GM21619 (cell line): ENCODE results near the gene C22orf23.

Source experiments
- ATAC-seq: cut with Tn5 transposase; IDR thresholded peaks from one replicate; pipeline ENCODE4 v1.9.1; 2021; ENCODE audit not compliant: unreplicated experiment

C22orf23 gene

GRCh38 chr22:37926771-37927636 lies 26.4 kb downstream of the C22orf23 start:
- no peak for ATAC-seq

- ATAC-seq: no peak
Measured at GRCh38 chr22:37926358-37926757, 27.0 kb downstream of the C22orf23 start.

GRCh38 chr22:37925767-37926166 lies 27.6 kb downstream of the C22orf23 start:
- no peak for ATAC-seq

DNA sequence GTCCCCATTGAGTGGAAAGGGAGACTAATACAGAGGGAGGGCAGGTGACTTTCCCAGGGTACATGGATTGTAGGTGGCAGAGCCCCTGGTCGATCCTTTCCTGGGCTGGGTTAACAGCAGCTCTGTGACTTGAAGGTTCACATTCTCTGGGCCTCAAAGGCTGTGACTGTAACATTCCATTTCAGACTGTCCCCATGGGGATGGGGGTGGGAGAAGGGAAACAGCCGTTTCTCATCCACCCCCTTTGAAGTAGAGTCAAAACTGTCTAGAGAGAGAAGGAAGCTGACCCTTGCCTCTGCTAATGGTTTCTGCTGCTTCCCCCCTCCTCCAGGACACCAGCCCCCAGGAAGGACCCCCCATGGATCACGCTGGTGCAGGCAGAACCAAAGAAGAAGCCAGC lies 28.1 kb downstream of the C22orf23 start:
- ATAC-seq: no peak

- ATAC-seq: no peak
Measured at GRCh38 chr22:37924386-37925065, 28.9 kb downstream of the C22orf23 start.

GRCh38 chr22:37923927-37924326 lies 29.5 kb downstream of the C22orf23 start:
- no peak for ATAC-seq

DNA sequence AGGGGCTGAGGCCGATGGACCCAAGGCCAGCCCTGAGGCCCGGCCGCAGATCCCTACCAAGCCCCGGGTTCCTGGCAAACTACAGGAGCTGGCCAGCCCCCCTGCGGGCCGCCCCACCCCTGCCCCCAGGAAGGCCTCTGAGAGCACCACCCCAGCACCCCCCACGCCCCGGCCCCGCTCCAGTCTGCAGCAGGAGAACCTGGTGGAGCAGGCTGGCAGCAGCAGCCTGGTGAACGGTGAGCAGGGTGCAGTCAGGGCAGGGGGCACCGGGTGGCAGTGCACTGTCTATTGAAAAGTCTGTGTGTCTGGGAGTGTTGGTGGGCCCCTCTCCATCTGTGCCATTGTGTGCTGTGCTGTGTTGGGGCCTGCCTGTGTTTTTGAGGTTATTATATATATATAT lies 31.2 kb downstream of the C22orf23 start:
- ATAC-seq: no peak

GRCh38 chr22:37920126-37920525 lies 33.3 kb downstream of the C22orf23 start:
- ATAC-seq: no peak

DNA sequence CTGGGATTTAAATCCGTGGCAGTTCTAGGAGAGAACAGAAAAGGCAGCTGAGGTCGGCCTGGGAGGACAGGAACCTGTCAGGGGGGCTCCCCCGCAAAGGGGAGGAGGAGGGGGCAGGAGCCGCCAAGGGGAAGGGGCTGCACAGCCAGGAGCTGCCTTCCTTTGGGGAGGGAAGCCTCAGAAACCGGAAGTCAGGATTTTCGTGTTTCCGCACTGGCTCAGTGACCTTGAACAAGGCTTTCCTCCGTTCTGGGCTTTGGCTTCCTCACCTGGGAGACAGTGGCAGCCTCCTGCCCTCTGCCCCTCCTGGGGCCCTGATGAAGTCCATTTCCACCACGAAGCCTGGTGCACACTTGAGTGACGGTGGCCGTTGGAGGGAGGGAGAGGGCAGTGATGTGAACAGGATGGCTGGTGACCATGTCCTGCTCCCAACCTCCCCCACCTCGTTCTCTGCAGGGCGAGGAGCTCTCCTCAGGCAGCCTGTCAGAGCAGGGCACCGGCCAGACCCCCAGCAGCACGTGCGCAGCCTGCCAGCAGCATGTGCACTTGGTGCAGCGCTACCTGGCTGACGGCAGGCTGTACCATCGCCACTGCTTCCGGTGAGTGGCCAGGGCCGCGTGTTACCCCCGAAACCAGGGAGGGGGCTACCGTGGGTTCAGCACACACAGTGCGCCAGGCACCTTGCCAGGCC lies 34.7 kb downstream of the C22orf23 start:
- ATAC-seq: no peak

DNA sequence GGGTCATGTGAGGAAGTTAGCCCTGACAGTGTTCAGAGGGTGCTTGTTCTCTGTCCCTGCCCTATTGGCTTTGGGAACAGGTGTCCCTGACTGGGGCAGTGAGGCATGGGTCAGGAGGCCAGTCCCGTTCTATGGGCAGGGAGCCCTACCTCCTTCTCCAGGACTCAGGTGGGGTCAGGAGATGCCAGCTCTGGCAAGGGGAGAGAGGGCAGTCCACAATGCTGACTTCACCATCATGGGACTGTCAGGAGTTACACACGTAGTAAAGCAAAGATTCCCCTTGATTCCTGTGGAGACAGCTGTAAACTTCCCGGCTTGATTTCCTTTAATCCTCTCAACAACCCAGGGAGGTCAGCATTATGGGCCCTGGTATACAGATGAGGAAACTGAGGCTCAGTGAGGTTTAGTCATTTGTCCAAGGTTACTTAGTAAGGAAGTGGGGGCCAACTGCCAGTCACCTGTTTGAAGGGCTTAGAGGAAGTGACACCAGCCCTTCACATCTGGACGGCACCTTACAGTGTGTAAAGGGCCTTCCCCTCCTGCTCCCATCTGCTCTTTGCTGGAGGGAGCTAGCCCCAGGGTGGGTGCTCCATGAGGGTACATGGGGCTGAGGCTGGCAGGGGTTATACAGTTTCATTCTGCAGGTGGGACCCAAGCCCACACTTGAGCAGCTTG lies 35.4 kb downstream of the C22orf23 start:
- ATAC-seq: no peak

DNA sequence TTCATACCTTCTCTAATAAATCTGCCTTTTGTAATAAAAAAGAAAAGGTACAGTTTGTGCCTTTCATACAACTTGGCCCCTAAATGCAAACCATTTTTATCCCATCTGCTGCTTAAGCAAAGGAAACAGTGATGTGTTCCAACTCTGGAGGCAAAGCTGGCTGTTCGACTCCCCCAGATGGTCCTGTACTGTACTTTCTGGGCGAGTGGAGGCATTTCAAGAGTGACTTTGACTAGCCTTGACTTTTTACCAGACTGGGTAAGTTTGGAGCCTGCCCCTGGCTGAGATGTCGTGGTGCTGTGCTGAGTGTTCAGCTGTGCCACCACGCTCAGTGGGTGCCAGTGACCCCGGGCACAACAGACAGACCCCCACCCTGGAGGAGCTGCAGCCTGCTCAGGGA lies 37.1 kb downstream of the C22orf23 start:
- no peak for ATAC-seq

DNA sequence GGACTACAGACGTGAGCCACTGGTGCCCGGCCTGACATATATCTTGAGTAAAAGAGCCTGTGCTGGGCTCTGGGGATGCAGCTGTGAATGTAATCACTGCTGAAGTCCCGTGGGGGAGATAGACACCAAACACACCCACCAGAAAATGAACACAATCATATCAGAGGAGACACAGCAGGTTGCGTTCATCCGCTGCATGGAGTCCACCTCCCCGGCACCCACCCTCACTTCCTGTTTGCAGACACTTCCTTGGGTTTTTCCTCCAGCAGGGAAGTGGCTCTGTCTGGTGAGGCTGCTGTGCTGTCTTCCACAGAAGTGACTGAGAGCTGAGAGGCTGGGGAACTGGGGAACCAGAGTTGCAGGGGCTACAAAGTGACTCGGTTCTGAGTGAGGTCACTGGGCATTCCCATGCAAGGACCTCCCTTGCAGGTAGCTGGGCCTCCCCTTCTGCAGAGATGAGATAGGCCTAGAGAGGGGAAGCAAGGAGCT lies 40.1 kb downstream of the C22orf23 start:
- no peak for ATAC-seq

DNA sequence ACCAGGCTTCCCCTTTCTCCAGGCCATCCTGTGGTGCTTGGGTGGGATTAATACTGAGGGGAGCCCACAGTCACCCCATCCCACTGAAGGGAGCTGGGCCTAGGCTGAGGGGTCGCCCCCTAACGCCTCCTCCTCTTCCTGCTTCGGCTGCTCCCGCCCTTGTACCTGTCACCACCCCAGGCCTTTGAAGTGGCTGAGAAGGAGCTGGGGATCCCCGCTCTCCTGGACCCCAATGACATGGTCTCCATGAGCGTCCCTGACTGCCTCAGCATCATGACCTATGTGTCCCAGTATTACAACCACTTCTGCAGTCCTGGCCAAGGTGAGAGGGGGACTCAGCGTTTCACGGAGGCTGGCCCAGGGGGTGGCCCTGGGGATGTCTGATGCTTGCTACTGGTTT lies 41.2 kb downstream of the C22orf23 start:
- no peak for ATAC-seq

DNA sequence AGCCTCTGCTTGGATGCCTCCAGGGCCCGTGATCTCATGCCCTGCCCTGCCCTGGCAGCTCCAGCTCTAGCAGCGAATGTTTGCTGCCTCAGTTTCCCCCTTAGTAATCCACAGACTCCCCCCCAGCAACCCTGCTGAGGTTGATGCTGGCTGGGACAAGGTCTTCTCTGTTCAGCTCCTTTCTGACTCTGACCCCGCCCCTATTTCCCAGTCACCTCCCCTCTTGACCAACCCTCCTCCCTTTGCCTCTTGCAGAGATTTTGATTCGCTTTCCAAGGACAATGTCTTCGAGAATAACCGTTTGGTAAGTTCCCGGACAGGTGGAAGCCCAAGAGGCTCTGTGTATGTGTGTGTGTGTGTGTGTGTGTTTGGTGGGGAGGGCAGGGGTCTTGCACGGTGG lies 41.7 kb downstream of the C22orf23 start:
- ATAC-seq: no peak

DNA sequence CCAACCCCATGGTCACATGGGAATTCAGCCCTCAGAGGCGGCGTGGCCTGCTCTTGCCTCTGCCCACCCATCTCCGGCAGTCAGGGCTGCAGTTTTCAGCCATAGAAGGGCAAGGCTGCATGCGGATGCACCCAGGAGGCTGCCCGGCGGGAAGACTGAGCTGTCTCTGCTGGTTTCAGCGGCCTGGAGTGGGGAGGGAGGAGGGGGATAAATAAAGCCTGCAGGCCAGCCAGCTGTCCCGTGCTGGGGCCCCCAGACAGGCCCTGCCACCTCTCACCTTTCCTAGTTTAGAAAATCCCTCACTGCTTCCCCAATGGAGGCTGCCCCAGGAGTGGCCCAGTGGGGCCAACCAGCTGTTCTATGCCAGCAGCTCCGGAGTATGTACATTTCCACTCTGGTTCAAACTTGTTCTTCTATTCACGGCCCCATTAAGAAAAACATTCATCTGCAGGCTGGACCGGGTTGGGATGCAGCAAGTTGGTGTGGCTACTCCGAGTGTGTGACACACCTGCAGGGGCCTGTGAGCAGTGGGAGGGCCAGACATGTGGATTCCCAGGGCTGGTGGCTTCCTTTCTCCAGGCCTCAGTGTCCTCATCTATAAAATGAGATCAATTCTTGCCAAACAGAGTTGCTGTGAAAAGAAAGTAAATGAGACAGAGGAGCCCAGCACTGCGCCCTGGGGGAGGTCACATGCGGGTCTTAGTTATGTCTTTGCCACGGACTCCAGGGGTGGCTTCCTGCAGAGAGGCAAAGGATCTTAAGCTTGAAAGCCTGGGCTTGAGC lies 42.3 kb downstream of the C22orf23 start:
- ATAC-seq: no peak

- ATAC-seq: no peak
Measured at GRCh38 chr22:37909766-37910165, 43.6 kb downstream of the C22orf23 start.

GRCh38 chr22:37907036-37907954 lies 46.1 kb downstream of the C22orf23 start:
- ATAC-seq: no peak

DNA sequence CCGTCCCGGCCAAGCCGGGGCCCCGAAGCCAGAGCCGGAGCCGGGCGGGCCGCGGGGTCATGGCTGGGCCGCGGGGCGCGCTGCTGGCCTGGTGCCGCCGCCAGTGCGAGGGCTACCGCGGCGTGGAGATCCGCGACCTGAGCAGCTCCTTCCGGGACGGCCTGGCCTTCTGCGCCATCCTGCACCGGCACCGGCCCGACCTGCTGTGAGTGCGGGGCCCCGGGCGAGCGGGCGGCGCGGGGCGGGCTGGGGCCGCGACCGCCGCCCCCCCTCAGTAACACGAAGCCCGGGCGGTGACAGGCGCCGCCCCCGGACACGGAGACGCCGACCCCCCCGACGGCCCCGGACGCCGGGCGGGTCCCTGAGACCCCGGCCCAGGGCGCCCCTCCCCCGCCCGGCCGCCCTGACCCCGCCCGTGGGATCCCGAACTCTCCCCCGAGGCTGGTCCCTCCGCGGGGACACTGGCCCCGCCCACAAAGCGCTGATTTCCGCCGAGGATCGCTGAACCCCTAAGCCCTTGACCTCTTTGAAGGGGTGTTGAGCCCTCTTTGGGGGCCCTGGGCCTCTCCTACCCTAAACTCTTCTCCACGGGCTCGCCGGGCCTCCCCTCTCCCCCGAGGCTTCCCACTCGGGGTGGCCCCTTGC lies 46.9 kb downstream of the C22orf23 start:
- no peak for ATAC-seq
